PC-3 (cell line): ENCODE measurements around the gene NAV2. TPM values are rescaled to one million over a fixed set of nuclear protein-coding genes. Genes with fewer than 3 reads are reported as not detected.
A peak's percentile ranks its signal among the peaks of the same experiment; 100 is the strongest.

Experiments used
- ATAC-seq: fragments of 200-7000 bp; cut with Tn5 transposase; 2 replicates; pipeline ENCODE4 v1.9.1; 2020; ENCODE audit warnings: mild to moderate bottlenecking, moderate library complexity
- BruUV-seq: library from RNA; stranded (reverse); fragments of 400-500 nt; replicated peaks from 2 replicates; lab custom pipeline; 2021; lab: Mats Ljungman, UMichigan
- CTCF ChIA-PET: fragments of 300-600 bp; sonication (Branson Sonifier 250); formaldehyde crosslinking; loops from one replicate; lab custom pipeline; 2022; ENCODE audit warnings: antibody characterized with exemption; lab: Charles Lee
- POLR2A ChIA-PET: fragments of 300-600 bp; sonication (Branson Sonifier 250); formaldehyde crosslinking; loops from one replicate; lab custom pipeline; 2022; ENCODE audit warnings: antibody characterized with exemption; ENCODE audit not compliant: unreplicated experiment; lab: Charles Lee
- DNase-seq: peaks from one replicate; pipeline ENCODE4 v3.0.0-alpha.2; 2015
- H2AFZ ChIP-seq: fragments of 300-600 bp; sonication (generic); 2 replicates; pipeline ENCODE4 v1.6.0; 2016; ENCODE audit warnings: antibody characterized with exemption, low read length
- H3F3A ChIP-seq: fragments of 300-600 bp; sonication (generic); one replicate; pipeline ENCODE4 v1.6.0; 2017; ENCODE audit warnings: antibody characterized with exemption, low read length, control low read depth, mild to moderate bottlenecking; ENCODE audit not compliant: unreplicated experiment
- H3K27ac ChIP-seq: fragments of 300-600 bp; sonication (generic); 2 replicates; pipeline ENCODE4 v1.5.1; 2016; ENCODE audit warnings: mild to moderate bottlenecking, low read length
- H3K27me3 ChIP-seq: fragments of 300-600 bp; sonication (generic); 2 replicates; pipeline ENCODE4 v1.6.1; 2016; ENCODE audit warnings: low read length, mixed read lengths
- H3K36me3 ChIP-seq: fragments of 300-600 bp; sonication (generic); 2 replicates; pipeline ENCODE4 v1.6.1; 2016; ENCODE audit warnings: low read depth, mixed run types, low read length, mixed read lengths
- H3K4me1 ChIP-seq: fragments of 300-600 bp; sonication (generic); 2 replicates; pipeline ENCODE4 v1.5.1; 2016; ENCODE audit warnings: low read length; ENCODE audit not compliant: insufficient read depth
- H3K4me2 ChIP-seq: fragments of 300-600 bp; sonication (generic); 2 replicates; pipeline ENCODE4 v1.6.0; 2016; ENCODE audit warnings: low read length
- H3K4me3 ChIP-seq: fragments of 300-600 bp; sonication (generic); 2 replicates; pipeline ENCODE4 v1.5.1; 2016; ENCODE audit warnings: mild to moderate bottlenecking, low read length, mixed read lengths
- H3K79me2 ChIP-seq: fragments of 300-600 bp; sonication (generic); 2 replicates; pipeline ENCODE4 v1.6.1; 2017; ENCODE audit warnings: low read length, mixed read lengths
- H3K9ac ChIP-seq: fragments of 300-600 bp; sonication (generic); 2 replicates; pipeline ENCODE4 v1.6.0; 2016; ENCODE audit warnings: mild to moderate bottlenecking, low read length
- H3K9me2 ChIP-seq: fragments of 300-600 bp; sonication (generic); replicated peaks from 2 replicates; pipeline ENCODE4 v1.6.1; 2016; ENCODE audit warnings: mixed run types, low read length, mixed read lengths
- H3K9me3 ChIP-seq: fragments of 300-600 bp; sonication (generic); 2 replicates; pipeline ENCODE4 v1.6.1; 2016; ENCODE audit warnings: low read length, mixed read lengths
- H4K20me1 ChIP-seq: fragments of 300-600 bp; sonication (generic); 2 replicates; pipeline ENCODE4 v1.6.1; 2016; ENCODE audit warnings: low read length, mixed read lengths
- CTCF ChIP-seq: fragments of 300-600 bp; sonication (generic); conservative IDR thresholded peaks from 2 replicates; pipeline ENCODE4 v1.5.1; 2017; ENCODE audit warnings: antibody characterized with exemption, low read depth, mild to moderate bottlenecking, low read length
- EZH2 ChIP-seq: fragments of 300-600 bp; sonication (generic); IDR thresholded peaks from one replicate; pipeline ENCODE4 v1.6.1; 2017; ENCODE audit warnings: antibody characterized with exemption, mild to moderate bottlenecking, low read length; ENCODE audit not compliant: unreplicated experiment
- EZH2phosphoT487 ChIP-seq: fragments of 300-600 bp; sonication (generic); IDR thresholded peaks from 2 replicates; pipeline ENCODE4 v1.6.1; 2018; ENCODE audit warnings: mild to moderate bottlenecking, antibody characterized with exemption, low read length, borderline replicate concordance
- intact Hi-C: fragments of 100-400 bp; cut with micrococcal nuclease; formaldehyde crosslinking; loops from 2 replicates; pipeline ENCODE4 v1.9.0; 2023
- total RNA-seq: library from RNA; depleted of rRNA; stranded (reverse); fragments of >200 nt; gene quantifications from 2 replicates; pipeline ENCODE4 v1.2.3, GENCODE V29; 2014

Gene NAV2
- total RNA-seq, 1 experiment from 2014 or later = 10.4 TPM

GRCh38 chr11:19992998-19993397 lies 280.4 kb downstream of the NAV2 start:
- Histone ChIP-seq H3K36me3 (peaks cover 6% of the 10 kb centered on the region), H3F3A (no peaks in the 10 kb centered on the region), H3K9me3 (no peaks in the 10 kb centered on the region), H3K79me2 (no peaks in the 10 kb centered on the region), H3K4me2 (no peak overlapping the region), H3K4me1 (peaks cover 15% of the 10 kb centered on the region), H3K4me3 (no peak overlapping the region), H4K20me1 (no peaks in the 10 kb centered on the region), H3K9me2 (no peaks in the 10 kb centered on the region), H3K9ac (no peak overlapping the region), H2AFZ (no peak overlapping the region), H3K27me3 (no peaks in the 10 kb centered on the region), H3K27ac (no peak overlapping the region)
- CTCF ChIA-PET = no interaction called here
- intact Hi-C loops = no loop called here
- BruUV-seq = no TSS peak
- no peak for ATAC-seq
- POLR2A ChIA-PET = no interaction called here
- no peak for DNase-seq
- TF ChIP-seq CTCF (no peak), EZH2phosphoT487 (no peak)

- H3K9ac ChIP-seq = no peak overlapping the region
- peaks cover 15% of the 10 kb centered on the region for H3K4me1 ChIP-seq
- no TSS peak for BruUV-seq
- no peak overlapping the region for H2AFZ ChIP-seq
- no peak overlapping the region for H3K4me3 ChIP-seq
- no peaks in the 10 kb centered on the region for H3K79me2 ChIP-seq
- DNase-seq (no peak), ATAC-seq (0 out of 2 replicates have a peak, but pooled peaks have one; percentile 5)
- intact Hi-C loops = no loop called here
- H3F3A ChIP-seq = no peaks in the 10 kb centered on the region
- no peaks in the 10 kb centered on the region for H3K9me2 ChIP-seq
- H3K4me2 ChIP-seq = peak overlapping the region; percentile 29
- peaks cover 4% of the 10 kb centered on the region for H3K36me3 ChIP-seq
- TF ChIP-seq EZH2phosphoT487 (no peak), CTCF (no peak), EZH2 (no peak)
- ChIA-PET CTCF (interaction anchor here (1.0 kb wide), 1 partner anchor 41 kb away, joined by 4 read pairs; no protein-coding TSS in a partner anchor), POLR2A (no interaction called here)
- H3K27me3 ChIP-seq = no peaks in the 10 kb centered on the region
- no peaks in the 10 kb centered on the region for H3K9me3 ChIP-seq
- H3K27ac ChIP-seq = peak overlapping the region; percentile 66
- H4K20me1 ChIP-seq = no peaks in the 10 kb centered on the region
Observed at GRCh38 chr11:19994672-19995071, 282.0 kb downstream of the NAV2 start.

DNA sequence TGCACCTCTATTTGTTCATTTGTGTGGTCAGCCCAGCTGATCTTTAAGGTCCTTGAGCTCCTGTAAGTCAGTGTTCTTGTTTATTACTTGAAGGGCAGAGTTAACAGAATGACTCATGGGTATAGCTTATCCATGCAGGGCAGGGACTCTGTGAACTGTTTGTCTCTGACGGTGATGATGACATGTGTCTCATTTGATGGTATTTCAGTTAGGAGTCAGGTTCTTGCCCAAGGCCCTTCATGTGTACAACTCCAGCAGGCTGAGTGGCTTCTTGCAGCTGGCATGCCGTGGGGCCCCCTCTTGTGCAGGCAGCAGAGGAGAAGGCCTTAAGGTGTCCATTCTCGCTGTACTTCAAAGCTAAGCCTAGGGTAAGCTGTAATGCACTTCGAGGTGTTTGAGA lies 282.5 kb downstream of the NAV2 start:
- H3K27ac ChIP-seq = peak overlapping the region; percentile 75
- H2AFZ ChIP-seq = no peak overlapping the region
- H3K4me3 ChIP-seq = no peak overlapping the region
- H3K27me3 ChIP-seq = no peaks in the 10 kb centered on the region
- H4K20me1 ChIP-seq = no peaks in the 10 kb centered on the region
- intact Hi-C loops = no loop called here
- ATAC-seq = peak; percentile 98
- H3K79me2 ChIP-seq = no peaks in the 10 kb centered on the region
- DNase-seq = peak; percentile 88
- peaks cover 4% of the 10 kb centered on the region for H3K36me3 ChIP-seq
- H3K9me3 ChIP-seq = no peaks in the 10 kb centered on the region
- no peak for TF ChIP-seq EZH2
- TF ChIP-seq EZH2phosphoT487 = no peak
- no peak for TF ChIP-seq CTCF
- ChIA-PET POLR2A (no interaction called here), CTCF (interaction anchor here (1.0 kb wide), 1 partner anchor 41 kb away, joined by 4 read pairs; no protein-coding TSS in a partner anchor)
- H3F3A ChIP-seq = no peaks in the 10 kb centered on the region
- H3K9ac ChIP-seq = no peak overlapping the region; the same call in 1 of the 2 replicates
- H3K4me1 ChIP-seq = peaks cover 15% of the 10 kb centered on the region
- H3K9me2 ChIP-seq = no peaks in the 10 kb centered on the region
- no peak overlapping the region for H3K4me2 ChIP-seq
- no TSS peak for BruUV-seq
